H9 (cell line): ENCODE results near the gene CEP126. TPM values are rescaled to one million over a fixed set of nuclear protein-coding genes. Genes with fewer than 3 reads are reported as not detected.

Source experiments
- DNase-seq: peaks from one replicate; pipeline ENCODE4 v3.0.0-alpha.2; 2017
- H2AFZ ChIP-seq: one replicate; pipeline ENCODE4 v1.6.1; 2013; ENCODE audit warnings: mild to moderate bottlenecking, low read length, control low read depth, moderate library complexity
- H2AK5ac ChIP-seq: 2 replicates; pipeline ENCODE4 v1.6.1; 2013; ENCODE audit warnings: low read length, control low read depth, mixed read lengths; ENCODE audit not compliant: insufficient read length
- H2BK120ac ChIP-seq: one replicate; pipeline ENCODE4 v1.6.1; 2013; ENCODE audit warnings: low read depth, mild to moderate bottlenecking, low read length, control low read depth, inconsistent platforms; ENCODE audit not compliant: poor library complexity, severe bottlenecking
- H2BK12ac ChIP-seq: 2 replicates; pipeline ENCODE4 v1.6.1; 2013; ENCODE audit warnings: low read length, control low read depth, mixed read lengths, low read depth; ENCODE audit not compliant: insufficient read length
- H2BK15ac ChIP-seq: 2 replicates; pipeline ENCODE4 v1.6.1; 2013; ENCODE audit warnings: low read depth, low read length, control low read depth
- H2BK20ac ChIP-seq: one replicate; pipeline ENCODE4 v1.6.1; 2013; ENCODE audit warnings: low read depth, mild to moderate bottlenecking, low read length, control low read depth, inconsistent platforms; ENCODE audit not compliant: poor library complexity, severe bottlenecking
- H2BK5ac ChIP-seq: 2 replicates; pipeline ENCODE4 v1.6.1; 2013; ENCODE audit warnings: low read length, control low read depth, mixed read lengths; ENCODE audit not compliant: insufficient read length
- H3K14ac ChIP-seq: 2 replicates; pipeline ENCODE4 v1.6.1; 2013; ENCODE audit warnings: low read length, control low read depth; ENCODE audit not compliant: insufficient read depth
- H3K18ac ChIP-seq: 2 replicates; pipeline ENCODE4 v1.6.1; 2013; ENCODE audit warnings: low read depth, mild to moderate bottlenecking, mixed read lengths, low read length, control low read depth; ENCODE audit not compliant: insufficient read length
- H3K23ac ChIP-seq: 2 replicates; pipeline ENCODE4 v1.6.1; 2013; ENCODE audit warnings: low read length, control low read depth, mixed read lengths, low read depth; ENCODE audit not compliant: insufficient read length
- H3K23me2 ChIP-seq: 2 replicates; pipeline ENCODE4 v1.6.1; 2013; ENCODE audit warnings: low read depth, mild to moderate bottlenecking, mixed read lengths, low read length, control low read depth; ENCODE audit not compliant: insufficient read length, poor library complexity, severe bottlenecking
- H3K27ac ChIP-seq: 2 replicates; pipeline ENCODE4 v1.5.1; 2013; ENCODE audit warnings: low read length, control low read depth, mixed read lengths, low read depth; ENCODE audit not compliant: insufficient read length
- H3K27me3 ChIP-seq: 2 replicates; pipeline ENCODE4 v1.6.1; 2013; ENCODE audit warnings: low read length, control low read depth, inconsistent platforms; ENCODE audit not compliant: insufficient read depth
- H3K4ac ChIP-seq: 2 replicates; pipeline ENCODE4 v1.6.1; 2013; ENCODE audit warnings: low read depth, mild to moderate bottlenecking, control low read depth, inconsistent platforms, low read length, moderate library complexity
- H3K4me1 ChIP-seq: 2 replicates; pipeline ENCODE4 v1.6.1; 2013; ENCODE audit warnings: low read length, control low read depth, inconsistent platforms; ENCODE audit not compliant: insufficient read depth
- H3K4me2 ChIP-seq: 2 replicates; pipeline ENCODE4 v1.6.1; 2013; ENCODE audit warnings: low read length, control low read depth, mixed read lengths; ENCODE audit not compliant: insufficient read length, insufficient read depth
- H3K56ac ChIP-seq: 2 replicates; pipeline ENCODE4 v1.6.1; 2013; ENCODE audit warnings: low read depth, mild to moderate bottlenecking, mixed read lengths, low read length, control low read depth; ENCODE audit not compliant: insufficient read length
- H3K79me1 ChIP-seq: 2 replicates; pipeline ENCODE4 v1.6.1; 2013; ENCODE audit warnings: low read depth, mild to moderate bottlenecking, moderate library complexity, low read length, control low read depth, inconsistent platforms; ENCODE audit not compliant: insufficient read depth, poor library complexity, severe bottlenecking
- H3K79me2 ChIP-seq: 2 replicates; pipeline ENCODE4 v1.6.1; 2013; ENCODE audit warnings: low read length, control low read depth, inconsistent platforms; ENCODE audit not compliant: insufficient read depth
- H3K9ac ChIP-seq: 2 replicates; pipeline ENCODE4 v1.6.1; 2013; ENCODE audit warnings: low read length, control low read depth, mixed read lengths; ENCODE audit not compliant: insufficient read length; ENCODE audit errors: extremely low read depth
- H3K9me3 ChIP-seq: one replicate; pipeline ENCODE4 v1.6.1; 2013; ENCODE audit warnings: low read depth, low read length, inconsistent platforms; ENCODE audit not compliant: control insufficient read depth
- H3T11ph ChIP-seq: one replicate; pipeline ENCODE4 v1.6.1; 2013; ENCODE audit warnings: mild to moderate bottlenecking, low read length, control low read depth, inconsistent platforms
- H4K20me1 ChIP-seq: one replicate; pipeline ENCODE4 v1.6.1; 2013; ENCODE audit not compliant: control insufficient read depth, insufficient read length, insufficient read depth
- H4K5ac ChIP-seq: 2 replicates; pipeline ENCODE4 v1.6.1; 2013; ENCODE audit warnings: low read depth, mild to moderate bottlenecking, mixed read lengths, low read length, control low read depth; ENCODE audit not compliant: insufficient read length
- H4K8ac ChIP-seq: replicated peaks from 2 replicates; pipeline ENCODE4 v1.6.1; 2013; ENCODE audit warnings: low read length, control low read depth, mixed read lengths, low read depth; ENCODE audit not compliant: insufficient read length
- H4K91ac ChIP-seq: 2 replicates; pipeline ENCODE4 v1.6.1; 2013; ENCODE audit warnings: low read depth, mild to moderate bottlenecking, moderate library complexity, mixed read lengths, low read length, control low read depth; ENCODE audit not compliant: insufficient read length
- H3K27ac Mint-ChIP-seq, 3 experiments: 2 replicates in 2 of 3; 3 replicates in 1 of 3; pipeline ENCODE4 v1.8.0; 2020 to 2021; ENCODE audit warnings: mixed read lengths in 3 of 3, mild to moderate bottlenecking in 1 of 3, moderate library complexity in 1 of 3
- H3K27me3 Mint-ChIP-seq: 2 replicates; pipeline ENCODE4 v1.8.0; 2021; ENCODE audit warnings: low read depth, mild to moderate bottlenecking, moderate library complexity, mixed read lengths
- H3K36me3 Mint-ChIP-seq, 3 experiments: 2 replicates in 2 of 3; 3 replicates in 1 of 3; pipeline ENCODE4 v1.8.0; 2020 to 2021; ENCODE audit warnings: low read depth in 3 of 3, mixed read lengths in 3 of 3; ENCODE audit not compliant: insufficient read depth in 1 of 3
- H3K4me1 Mint-ChIP-seq, 2 experiments: 2 replicates each; pipeline ENCODE4 v1.8.0; 2020; ENCODE audit warnings: mixed read lengths in 2 of 2
- H3K4me3 Mint-ChIP-seq, 2 experiments: 2 replicates in 1 of 2; 3 replicates in 1 of 2; pipeline ENCODE4 v1.8.0; 2020 to 2021; ENCODE audit warnings: mild to moderate bottlenecking in 2 of 2, mixed read lengths in 2 of 2, moderate library complexity in 1 of 2
- H3K9me3 Mint-ChIP-seq, 2 experiments: 2 replicates in 1 of 2; 3 replicates in 1 of 2; pipeline ENCODE4 v1.8.0; 2020; ENCODE audit warnings: mild to moderate bottlenecking in 2 of 2, mixed read lengths in 2 of 2, moderate library complexity in 1 of 2
- CTCF ChIP-seq: fragments of 200-600 bp; sonication (generic); conservative IDR thresholded peaks from 3 replicates; pipeline ENCODE4 v1.8.0; 2021; ENCODE audit warnings: antibody characterized with exemption, mild to moderate bottlenecking
- WGBS: extraction: QIAGEN DNeasy Blood & Tissue Kit; methylation state at CpG from one replicate; pipeline ENCODE4 v1.1.7; 2013; ENCODE audit warnings: missing lambda C conversion rate, low lambda C conversion rate, mixed read lengths; ENCODE audit not compliant: insufficient read length; ENCODE audit errors: extremely low coverage; 5-methylcytosine and 5-hydroxymethylcytosine counted together
- total RNA-seq: library from RNA; stranded (reverse); gene quantifications from 2 replicates; pipeline ENCODE4 v1.2.1, GENCODE V29; 2021

CEP126 gene
- total RNA-seq, 1 experiment from 2014 or later, result 1.2 TPM

GRCh38 chr11:101949680-101950220 is 34.9 kb downstream of the CEP126 start:
- Histone ChIP-seq H3K18ac (no peak overlapping the region), H3K27me3 (no peaks in the 10 kb centered on the region), H3K4ac (no peak overlapping the region), H3K23ac (no peak overlapping the region), H4K5ac (no peak overlapping the region), H3K79me2 (no peaks in the 10 kb centered on the region), H2BK120ac (no peak overlapping the region), H2BK5ac (no peak overlapping the region), H3K9me3 (no peaks in the 10 kb centered on the region), H3T11ph (no peak overlapping the region), H4K91ac (no peak overlapping the region), H4K20me1 (no peaks in the 10 kb centered on the region), H2BK12ac (no peak overlapping the region), H2AK5ac (no peak overlapping the region), H4K8ac (no peak overlapping the region), H3K4me1 (no peaks in the 10 kb centered on the region), H2BK20ac (no peak overlapping the region), H3K27ac (no peak overlapping the region), H2BK15ac (no peak overlapping the region), H2AFZ (no peak overlapping the region), H3K9ac (no peak overlapping the region), H3K56ac (no peak overlapping the region), H3K23me2 (no peaks in the 10 kb centered on the region), H3K4me2 (no peak overlapping the region), H3K79me1 (no peaks in the 10 kb centered on the region), H3K14ac (no peak overlapping the region)
- Mint-ChIP-seq H3K27ac (no peak overlapping the region), H3K4me1 (no peaks in the 10 kb centered on the region), H3K36me3 (no peaks in the 10 kb centered on the region), H3K9me3 (no peaks in the 10 kb centered on the region), H3K4me3 (no peak overlapping the region), H3K27me3 (no peaks in the 10 kb centered on the region)
- no peak for DNase-seq
- no peak for TF ChIP-seq CTCF
- no CpG with 5 or more reads among the region's 1 CpG for WGBS
